NCI-H748 (cell line): ENCODE data around the gene INSC.
"Not testable (repeated sequence)": the region's sequence is repeated elsewhere in the genome, so short reads cannot be mapped to it uniquely, and the experiment has no call there.

ENCODE experiments used
- DNase-seq: peaks from one replicate; lab custom pipeline; 2025; ENCODE audit not compliant: unreplicated experiment; lab: John Stamatoyannopoulos, UW

INSC gene

GRCh38 chr11:15114501-15115475 is at the start of gene INSC:
TSS of gene INSC (plus strand) at chr11:15114923. CDS start at chr11:15149175, 34,252 bp downstream.
- DNase-seq = peak; percentile 59

- DNase-seq = not testable (repeated sequence)
These were observed 45.0 kb upstream of the INSC start for GRCh38 chr11:15069751-15070150.

- DNase-seq = no peak
These were observed 43.0 kb upstream of the INSC start for GRCh38 chr11:15071556-15072255.

- peak; percentile 17 for DNase-seq
These were observed 42.1 kb upstream of the INSC start for GRCh38 chr11:15072551-15073143.

- DNase-seq = peak; percentile 87
These were observed 41.1 kb upstream of the INSC start, which contains the start of gene CALCB for GRCh38 chr11:15073361-15074205. TSS of gene CALCB (plus strand) at chr11:15073593. CDS start at chr11:15074719, 1,126 bp downstream.

GRCh38 chr11:15074206-15075161 is 40.2 kb upstream of the INSC start:
- peak; percentile 94 for DNase-seq

DNA sequence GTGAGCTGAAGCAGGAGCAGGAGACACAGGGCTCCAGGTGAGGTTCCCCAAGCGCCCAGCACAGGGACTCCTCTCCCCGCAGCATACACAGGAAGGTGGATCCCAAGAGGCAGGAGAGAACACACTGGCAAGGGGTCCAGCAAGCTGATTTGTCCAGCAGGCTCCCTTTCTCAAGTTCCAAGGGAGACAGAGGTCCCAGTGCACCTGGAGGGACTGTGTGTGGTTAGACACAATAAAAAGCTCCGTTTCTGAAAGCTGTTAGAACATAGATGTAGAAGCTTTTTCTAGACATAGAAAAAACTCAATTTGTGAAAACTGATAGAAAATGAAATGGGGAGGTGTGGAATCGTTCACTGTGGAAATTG is 39.6 kb upstream of the INSC start:
- no peak for DNase-seq

- DNase-seq = no peak
These were observed 23.5 kb upstream of the INSC start for GRCh38 chr11:15091175-15091574.

DNA sequence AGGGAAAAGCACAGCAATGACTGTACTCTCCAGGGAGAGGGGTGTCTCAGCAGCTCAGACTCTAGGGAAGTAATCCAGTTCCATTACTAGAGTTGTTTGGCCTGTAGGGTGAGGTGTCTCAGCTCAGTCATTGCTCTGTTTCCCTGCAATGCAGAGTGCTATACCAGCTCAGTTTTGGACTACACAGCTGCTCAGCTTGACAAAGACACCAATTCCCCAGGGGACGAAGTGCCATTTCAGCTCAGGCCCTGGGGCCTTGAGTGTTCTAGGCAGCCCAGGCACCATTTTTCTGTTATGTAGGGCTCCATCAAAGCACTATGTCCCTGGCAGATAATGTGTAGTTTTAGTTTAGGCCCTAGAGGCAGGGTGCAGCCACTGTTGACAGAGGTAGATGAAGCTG is 23.1 kb upstream of the INSC start:
- DNase-seq = no peak

GRCh38 chr11:15093432-15093831 is 21.3 kb upstream of the INSC start:
- DNase-seq = no peak

DNA sequence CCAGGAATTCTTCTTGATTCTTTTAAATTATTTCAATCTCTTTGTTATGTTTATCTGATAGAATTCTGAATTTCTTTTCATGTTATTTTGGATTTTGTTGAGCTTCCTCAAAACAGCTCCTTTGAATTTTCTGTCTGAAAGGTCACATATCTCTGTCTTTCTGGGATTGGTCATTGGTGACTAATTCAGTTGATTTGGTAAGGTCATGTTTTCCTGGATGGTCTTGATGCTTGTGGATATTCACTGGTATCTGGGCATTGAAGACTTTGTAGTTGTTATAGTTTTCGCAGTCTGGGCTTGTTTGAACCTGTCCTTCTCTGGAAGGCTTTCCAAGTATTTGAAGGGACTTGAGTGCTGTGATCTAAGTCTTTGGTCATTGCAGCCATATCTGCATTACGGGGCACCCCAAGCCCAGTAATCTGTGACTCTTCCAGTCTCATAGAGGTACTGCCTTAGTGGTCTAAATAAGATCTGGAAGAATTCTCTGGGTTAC is 18.9 kb upstream of the INSC start:
- DNase-seq = no peak

GRCh38 chr11:15097411-15097810 is 17.3 kb upstream of the INSC start:
- no peak for DNase-seq

DNA sequence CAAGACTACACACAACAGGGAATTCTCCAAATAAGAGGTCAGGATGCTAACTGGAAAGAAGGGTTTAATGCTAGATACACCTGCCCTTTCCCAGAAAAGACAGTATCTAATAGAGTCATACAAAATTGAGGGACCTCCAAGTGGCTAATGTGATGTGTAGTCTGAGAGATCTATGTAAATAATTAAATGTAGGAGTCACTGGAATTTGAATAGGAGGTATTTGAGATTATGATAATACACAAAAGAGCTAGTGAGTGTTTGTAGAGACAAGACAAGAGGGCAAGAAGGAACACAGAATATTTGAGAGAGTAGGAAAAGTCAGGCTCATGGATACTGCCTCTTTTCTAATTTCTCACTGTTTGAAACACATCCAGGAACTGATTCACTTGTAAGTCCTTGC is 15.5 kb upstream of the INSC start:
- DNase-seq = no peak

GRCh38 chr11:15101072-15101709 is 13.5 kb upstream of the INSC start:
- peak; percentile 64 for DNase-seq

DNA sequence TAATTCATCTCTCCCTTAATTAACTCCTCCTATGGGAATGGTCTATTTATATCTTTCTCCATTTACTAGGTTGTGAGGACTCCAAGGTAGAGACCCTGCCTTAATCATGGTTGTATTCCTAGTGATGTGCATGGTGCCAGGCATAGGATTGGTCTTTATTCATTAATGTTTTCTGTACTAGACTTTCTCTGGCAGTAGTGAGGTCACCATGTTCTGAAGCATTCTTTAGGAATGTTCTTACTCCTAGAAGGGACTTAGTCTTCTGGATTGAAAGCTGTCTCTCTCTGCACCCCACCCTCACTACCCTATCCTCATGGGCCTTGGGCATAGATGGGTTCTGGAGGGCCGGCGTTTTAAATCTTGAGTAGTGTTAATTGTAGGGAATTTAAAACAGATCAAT is 10.6 kb upstream of the INSC start:
- DNase-seq = no peak

DNA sequence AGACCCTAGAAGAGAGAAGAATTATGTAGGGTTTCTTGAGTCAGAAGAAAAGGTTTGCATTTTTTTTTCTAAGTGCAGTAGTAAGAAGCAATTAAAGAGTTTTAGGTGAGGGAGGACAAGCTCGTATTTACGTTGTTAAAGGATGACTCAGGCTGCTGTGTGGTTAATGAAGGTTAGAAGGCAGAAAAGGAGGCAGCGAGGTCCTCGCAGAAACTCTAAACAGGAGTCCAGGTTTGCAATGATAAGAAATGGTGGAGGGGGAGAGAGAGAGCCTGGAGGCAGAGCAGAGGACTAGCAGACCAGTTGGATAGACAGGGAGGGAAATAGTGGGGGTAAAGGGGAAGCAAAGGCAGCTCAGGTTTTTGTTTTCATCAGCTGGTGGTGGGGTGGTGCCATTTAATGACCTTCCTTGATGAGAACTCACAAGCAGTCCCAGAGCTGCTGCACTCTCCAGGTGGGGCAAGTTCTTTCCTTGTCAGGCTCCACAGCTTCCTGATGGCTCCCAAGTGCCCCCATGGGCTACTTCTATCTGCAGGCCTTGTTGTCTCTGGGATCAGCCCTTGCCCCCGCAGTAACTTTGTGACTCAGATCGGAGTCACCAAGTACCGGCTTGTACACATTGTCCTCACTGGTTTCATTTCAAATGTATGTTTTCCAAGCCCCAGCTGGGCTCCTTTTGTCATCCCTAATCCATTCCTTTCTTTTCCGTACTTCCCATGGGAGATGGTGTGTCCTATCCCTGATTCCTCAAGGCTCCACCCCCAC is 8.3 kb upstream of the INSC start:
- DNase-seq = no peak

DNA sequence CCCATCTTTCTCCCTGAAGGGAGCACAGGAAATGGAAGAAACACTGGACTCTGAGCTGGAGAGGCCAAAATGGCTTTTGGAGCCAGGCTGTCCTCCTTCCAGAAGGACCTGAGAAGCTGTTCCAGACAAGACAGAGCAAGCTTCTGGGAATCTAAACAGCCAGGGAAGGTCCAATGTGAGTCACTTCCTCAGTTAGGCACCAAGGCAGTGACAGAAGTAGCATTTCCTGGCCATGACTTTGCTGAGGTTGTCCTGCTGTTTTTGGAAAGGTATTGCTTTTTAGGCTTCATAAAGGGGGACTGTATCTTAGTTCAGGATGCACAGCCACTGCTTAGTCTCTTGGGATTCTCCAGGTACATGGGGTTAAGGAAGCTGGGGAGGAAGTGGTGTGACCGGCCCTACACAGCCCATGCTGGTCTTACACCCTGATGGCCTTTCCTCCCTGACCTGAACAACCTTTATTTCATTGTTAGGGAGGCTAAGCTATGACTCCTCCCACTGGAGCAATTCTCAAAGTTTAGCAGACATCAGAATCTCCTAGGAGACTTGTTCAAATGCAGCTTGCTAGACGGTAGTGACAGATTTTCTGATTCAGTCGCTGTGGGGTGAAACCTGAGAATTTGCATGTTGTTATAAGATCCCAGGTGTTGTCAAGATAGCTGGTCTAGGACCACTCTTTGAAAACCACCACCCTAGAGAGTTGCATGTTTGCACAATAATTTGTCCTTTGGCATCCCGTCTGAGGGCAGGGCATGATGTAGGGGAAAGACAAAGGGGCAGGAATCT is 6.8 kb upstream of the INSC start:
- no peak for DNase-seq
